Stimulated activated CD4-positive, alpha-beta T cell treated with anti-CD3 and anti-CD28 coated beads, Interleukin-1b, Interleukin-23, amount 100 ng/mL, for 48 hours (primary cell): ENCODE data around the gene NDUFS7.

Source experiments
- DNase-seq: peaks from one replicate; pipeline ENCODE4 v3.0.0-alpha.2; 2020

The NDUFS7 gene

DNA sequence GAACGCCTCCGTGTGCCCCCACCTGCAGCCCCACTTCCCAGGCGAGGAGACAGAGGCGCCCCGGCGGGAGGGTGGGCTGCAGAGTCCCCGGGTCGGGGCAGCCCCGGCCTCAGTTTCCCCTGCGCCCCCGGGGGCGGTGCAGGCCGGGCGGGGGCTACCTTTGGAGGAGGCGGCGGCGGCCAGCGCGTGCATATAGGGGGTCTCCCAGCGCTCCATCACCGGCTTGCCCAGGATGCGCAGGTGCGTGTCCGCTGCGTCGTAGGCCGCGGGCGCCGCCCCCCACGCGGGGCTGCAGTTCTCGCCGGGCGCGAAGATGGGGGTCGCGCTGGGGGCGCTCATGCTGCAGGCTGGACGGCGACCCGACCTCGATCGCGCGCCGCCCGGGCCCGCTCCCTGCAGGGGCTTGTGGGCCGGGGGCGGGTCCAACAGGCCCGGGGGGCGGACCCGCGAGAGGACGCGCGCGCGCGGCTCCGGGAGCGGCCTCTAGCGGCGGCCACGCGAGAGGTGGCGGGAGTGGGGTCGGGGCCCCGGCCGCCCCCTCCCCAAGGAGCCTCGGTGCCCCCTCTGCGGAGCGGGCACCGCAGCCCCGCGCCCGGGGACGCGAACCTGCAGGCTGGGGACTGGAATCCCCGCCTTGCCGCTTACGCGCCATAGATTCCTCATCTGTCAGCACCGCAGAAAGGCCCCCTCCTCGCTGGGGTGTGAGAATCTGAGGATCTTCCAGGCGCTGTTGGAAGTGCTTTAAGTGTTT lies 17.6 kb downstream of the NDUFS7 start, which contains the start of gene GAMT:
GAMT (minus strand) TSS at position 405 of the 751 bp plus-strand sequence; CDS start at position 339, 66 bp downstream.
- DNase-seq: peak; percentile 49

DNA sequence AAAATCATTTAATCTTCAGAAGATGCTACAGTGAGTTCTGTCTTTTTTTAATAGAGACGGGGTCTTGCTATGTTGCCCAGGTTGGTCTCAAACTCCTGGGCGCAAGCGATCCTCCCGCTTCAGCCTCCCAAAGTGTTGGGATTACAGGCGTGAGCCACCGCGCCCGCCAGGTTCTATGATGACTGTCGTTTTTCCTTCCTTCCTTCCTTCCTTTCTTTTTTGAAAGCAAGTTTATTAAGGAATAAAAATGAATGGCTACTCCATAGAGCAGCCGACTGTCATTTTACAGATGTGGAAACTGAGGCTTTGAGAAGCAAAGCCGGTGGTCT lies 18.1 kb downstream of the NDUFS7 start:
- DNase-seq: no peak

DNA sequence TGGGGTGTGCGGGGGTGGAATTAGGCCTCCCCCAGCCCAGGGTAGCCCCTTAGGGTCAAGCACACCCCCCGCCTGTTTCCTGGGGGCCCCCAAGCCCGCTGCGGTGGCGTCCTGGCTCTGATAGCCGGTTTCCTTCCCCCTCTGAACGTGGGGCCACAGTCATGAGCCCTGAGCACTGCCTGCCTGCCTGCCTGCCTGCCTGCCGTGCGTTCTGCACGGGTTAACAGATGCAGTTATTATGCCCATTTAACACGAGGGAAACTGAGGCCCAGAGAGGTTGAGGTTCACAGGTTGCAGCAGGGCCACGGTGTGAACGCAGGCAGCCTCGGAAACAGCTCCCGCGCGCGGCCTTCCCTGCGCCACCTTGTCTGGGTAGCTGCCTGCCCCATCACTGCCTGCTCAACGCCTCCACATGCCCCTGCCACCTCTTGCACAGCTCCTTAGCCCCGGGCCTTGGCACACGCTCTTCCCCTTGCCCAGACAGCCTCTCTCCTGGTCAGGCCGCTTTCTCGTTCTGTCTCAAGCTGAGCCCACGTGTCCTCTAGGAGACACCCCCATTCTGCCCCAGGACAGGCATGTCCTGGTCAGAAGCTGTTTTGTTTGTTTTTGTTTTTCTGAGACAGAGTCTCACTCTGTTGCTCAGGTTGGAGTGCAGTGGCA lies 18.8 kb downstream of the NDUFS7 start:
- no peak for DNase-seq

DNA sequence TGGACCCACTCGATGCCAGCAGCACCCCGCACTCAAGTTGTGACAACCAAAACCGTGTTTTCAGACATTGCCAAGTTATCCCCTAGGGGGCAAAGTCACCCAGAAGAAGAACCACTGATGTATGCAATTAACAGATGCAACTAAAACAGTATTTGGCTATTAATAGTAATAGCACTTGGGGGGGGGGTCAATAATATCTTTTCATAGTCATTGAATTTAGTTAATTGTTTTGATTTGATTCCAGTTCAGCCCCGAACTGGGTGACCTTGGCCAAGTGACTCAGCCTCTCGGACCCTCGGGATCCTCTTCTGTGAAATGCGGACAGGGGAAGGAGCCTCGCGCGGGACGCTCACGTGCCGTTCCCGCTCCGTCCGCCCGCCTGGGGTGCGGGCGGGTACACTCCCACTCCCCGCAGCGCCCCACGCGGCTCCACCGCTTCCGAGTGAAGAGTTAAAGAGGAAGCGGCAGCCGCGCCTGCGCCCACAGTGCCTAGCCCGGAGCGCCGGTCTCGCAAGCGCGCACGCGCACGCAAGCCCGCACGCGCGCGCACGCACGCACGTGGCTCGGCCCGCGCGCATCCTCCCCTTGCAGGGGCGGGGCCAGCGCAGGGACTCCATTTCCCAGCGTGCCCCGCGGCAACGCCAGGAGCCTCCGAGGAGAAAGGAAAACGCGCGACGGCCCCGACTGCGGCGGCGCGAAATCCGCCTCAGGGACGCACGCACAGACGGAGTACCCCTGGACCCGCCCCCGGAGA lies 23.2 kb downstream of the NDUFS7 start:
- peak; percentile 99 for DNase-seq

DNA sequence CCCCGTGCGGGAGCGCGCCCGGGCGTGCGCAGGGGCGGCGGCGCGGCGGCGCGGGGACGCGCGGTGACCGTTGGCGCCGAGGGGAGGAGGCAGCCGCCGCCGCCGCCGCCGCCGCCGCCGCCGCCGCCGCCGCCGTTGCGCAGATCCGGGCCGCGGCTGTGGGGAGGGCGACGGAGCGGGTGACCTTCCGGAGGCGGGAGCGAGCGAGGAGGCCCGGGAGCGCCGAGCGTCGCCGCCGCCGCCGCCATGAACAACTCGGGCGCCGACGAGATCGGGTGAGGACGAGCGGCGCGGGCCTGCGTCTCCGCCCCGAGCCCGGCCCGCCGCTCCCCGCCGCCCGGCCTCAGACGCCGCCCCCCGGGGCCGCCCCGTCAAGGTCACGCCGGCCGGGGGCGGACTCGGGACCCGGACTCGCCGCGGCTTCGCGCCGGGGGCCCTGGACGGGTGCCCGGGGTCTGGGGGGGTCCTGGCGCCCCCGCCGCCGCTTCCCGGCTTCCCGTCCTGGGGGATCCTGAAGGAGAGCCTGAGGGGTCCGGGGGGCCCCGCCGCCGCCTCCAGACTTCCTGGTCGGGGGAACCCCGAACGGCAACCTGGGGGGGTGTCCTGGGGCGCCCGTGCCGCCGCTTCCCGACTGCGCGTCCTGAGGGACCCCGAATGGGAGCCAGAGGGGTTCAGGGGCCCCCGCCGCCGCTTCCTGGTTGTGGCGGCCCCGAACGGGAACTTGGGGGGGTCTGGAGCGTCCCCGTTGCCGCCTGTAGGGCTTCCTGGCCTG lies 24.0 kb downstream of the NDUFS7 start, which contains the start of gene DAZAP1:
DAZAP1 (plus strand) TSS at position 59 of the 772 bp plus-strand sequence; CDS start at position 247, 188 bp downstream.
- peak; percentile 22 for DNase-seq

DNA sequence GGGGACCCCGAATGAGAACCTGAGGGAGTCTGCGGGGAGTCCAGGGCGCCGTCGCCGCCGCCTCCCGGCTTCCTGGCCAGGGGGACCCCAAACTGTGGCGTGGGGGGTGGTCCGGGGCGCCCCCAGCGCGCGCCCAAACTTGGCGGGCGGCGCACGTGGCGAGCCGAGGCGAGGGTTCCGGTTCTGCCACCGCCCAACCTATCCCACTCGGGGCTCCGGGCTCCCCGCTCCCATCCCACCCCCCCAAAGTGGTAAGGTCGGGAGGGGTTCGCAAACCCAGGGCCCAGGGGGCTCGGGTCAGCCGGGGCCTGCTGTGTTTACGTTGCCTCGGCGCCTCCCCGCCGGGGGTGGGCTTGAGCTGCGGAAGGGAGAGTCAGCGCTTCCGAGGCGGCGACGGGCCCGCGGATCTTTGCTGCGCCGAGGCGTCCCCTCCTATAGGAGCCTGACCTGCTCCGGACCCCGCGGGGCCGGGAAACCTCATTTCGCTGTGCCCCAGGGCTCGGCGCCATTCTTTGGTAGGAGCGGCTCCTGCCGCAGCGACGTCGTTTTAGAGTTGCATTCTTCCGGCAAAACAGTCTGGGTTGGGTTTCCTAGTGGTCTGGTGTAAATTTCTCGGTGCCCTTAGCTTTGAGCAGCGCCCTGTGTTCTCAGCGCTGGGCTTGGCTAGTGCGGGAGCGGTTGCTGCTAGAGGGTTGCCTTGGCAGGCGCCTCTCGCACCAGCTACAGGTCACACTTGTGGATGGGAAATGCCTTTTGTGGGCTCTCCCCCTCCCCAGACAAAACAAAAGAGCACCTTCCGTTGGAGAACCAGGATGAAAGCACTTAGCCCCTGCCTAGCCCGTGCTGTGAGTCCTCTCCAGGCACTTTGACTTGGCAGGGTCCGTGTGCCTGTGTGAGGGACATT lies 24.8 kb downstream of the NDUFS7 start:
- DNase-seq: peak; percentile 54

DNA sequence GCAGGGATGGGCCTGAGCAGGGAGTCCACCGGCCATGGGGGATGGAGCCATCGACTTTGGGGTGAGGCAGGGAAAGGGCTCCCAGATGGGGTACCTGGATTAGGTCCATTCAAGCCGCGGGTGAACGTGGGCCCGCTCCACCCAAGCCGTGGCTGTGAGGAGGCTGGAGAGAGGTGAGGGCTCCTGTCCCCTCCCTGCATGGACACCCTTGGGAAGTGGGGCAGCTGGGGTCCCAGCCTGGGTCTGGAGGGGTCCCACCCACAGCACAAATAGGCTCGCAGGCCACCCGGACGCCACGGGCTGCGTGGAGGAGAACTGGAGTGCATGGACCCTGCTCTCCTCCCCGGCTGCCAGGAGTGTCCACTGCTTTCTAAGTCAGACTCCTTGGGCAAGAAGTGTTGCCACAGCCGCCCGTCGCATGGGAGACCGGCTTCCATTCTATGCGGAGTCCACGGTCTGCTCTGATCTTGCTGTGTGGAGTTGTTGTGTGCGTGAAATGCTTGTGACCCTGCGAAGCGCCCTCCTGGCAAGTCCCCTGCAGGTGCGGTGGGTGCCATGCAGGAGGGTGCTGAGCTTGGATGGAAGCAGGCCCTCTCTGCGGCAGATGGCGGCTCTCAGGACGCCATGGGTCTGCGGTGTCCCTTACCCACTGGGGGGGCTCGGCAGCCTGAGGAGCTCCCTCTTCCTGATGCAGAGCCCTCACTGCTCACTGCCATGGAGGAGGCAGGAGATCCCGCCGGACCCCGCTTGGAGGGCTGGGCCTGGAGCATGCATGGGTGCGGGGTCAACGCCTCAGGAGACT lies 25.7 kb downstream of the NDUFS7 start:
- DNase-seq: no peak

DNA sequence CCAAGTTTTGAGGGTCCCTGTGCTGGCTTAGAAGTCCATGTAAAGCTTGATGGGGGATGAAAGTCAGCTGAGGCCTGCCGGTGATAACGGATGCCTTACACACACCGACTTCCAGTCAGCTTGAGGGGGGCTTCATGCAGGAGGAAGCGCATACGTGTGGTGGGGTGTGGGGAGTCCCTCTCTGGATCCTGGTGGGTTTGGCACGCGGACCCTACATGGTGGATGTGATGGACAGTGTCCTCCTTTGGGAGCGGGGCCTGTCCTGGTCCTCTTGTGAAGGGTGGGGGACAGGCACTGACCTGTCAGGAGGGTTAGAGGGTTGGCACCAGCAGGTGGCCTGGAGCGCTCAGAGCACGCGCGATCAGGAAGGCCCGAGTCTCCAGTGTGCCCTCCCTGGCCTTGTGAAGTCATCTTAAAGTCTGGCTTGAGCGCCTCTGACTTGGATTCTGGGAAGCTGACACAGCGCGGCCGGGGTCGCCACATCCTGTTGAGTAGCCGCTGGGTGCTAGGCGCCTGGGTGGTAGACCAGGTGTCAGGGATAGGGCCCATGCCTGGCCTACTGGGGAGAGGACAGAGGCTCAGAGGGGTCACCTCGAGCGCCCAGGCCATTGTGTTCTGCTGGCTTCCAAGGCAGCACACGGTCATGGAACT lies 26.6 kb downstream of the NDUFS7 start:
- peak; percentile 35 for DNase-seq

DNA sequence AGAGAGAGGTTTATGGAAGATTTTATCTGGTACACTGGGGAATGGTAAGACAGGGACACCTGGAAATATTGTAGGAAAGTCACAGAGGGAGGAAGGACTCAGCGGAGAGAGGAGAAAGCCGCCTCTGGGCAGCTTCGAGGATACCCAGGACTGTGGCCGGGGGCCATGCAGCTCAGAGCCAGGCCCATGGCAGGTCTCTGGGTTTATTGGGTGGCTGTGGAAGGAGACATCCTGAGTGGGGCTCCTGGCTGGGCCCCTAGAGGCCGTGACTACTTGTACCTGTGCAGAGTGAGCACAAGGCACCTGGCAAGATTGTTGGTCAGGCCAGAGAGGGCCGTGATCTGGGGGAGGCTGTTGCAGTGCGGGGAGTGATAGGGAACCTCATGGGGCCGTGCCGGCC lies 27.1 kb downstream of the NDUFS7 start:
- no peak for DNase-seq

DNA sequence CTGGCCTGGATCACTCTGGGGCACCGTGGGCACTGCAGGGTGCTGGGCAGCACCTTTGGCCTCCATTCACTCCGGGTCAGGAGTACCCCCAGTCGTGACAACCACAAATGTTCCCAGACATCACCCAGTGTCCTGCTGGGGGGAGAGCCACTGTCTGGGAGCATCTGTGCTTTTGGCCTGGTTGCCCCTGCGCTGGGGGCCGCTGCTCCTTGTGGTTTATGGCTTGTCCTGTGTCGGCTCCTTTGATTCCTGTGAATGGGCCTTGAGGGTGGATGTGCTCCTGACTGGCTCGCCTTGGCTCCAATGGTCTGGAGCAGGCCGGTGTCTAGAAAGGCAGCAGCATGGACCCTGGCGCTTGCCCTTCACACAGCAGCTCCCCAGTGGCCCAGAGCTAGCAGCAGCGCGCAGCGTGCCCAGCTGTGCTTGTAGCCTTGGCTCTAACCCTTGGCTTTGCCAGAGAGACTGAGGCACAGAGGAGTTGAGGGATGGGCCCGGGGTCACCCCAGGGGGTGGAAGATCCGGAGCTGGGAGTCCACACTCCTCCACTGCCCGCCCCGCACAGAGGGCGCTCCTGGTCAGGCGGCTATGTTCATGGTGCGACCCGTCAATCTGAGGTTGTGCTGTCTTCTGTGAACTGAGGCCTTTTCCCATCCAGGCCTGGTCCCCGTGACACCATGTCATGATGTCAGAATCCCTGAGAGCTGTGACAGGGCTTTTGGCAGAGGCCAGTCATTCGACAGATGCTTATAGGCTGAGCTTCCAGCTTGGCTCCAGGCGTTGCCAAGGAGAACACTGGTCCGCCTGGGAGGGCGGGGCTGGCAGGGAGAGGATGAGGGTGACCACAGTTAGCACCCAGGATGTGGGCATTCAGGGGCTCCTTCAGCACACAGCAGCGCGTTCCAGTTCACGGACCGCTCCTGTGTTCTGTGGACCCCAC lies 27.8 kb downstream of the NDUFS7 start:
- no peak for DNase-seq

DNA sequence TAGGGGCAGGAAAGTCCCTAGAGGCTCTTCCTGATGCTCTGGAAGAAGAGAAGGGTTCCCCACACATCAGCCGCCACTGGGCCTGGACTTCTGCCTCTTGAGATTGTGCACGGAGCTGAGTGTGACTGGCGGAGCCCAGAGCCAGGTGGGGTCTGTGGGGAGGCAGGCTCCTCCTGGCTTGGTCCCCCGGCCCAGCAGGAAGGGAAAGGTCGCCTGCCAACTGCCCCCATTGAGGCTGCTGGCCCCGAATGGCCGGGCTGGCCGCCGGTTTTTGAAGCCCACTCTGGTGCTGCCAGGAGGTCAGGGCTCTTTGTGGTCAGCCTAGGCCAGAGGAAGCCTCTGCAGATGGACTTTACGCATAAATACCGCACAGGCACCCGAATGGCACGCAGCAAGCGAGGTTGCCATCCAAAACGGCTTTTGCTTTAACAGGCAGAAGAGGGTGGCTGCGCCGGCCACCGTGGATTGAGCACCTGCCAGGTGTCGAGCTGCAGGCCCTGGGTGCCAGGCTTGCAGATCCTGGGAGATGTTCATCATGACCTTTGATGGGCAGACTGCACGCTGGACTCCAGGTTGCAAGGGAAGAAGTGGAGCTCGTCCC lies 28.7 kb downstream of the NDUFS7 start:
- DNase-seq: no peak

DNA sequence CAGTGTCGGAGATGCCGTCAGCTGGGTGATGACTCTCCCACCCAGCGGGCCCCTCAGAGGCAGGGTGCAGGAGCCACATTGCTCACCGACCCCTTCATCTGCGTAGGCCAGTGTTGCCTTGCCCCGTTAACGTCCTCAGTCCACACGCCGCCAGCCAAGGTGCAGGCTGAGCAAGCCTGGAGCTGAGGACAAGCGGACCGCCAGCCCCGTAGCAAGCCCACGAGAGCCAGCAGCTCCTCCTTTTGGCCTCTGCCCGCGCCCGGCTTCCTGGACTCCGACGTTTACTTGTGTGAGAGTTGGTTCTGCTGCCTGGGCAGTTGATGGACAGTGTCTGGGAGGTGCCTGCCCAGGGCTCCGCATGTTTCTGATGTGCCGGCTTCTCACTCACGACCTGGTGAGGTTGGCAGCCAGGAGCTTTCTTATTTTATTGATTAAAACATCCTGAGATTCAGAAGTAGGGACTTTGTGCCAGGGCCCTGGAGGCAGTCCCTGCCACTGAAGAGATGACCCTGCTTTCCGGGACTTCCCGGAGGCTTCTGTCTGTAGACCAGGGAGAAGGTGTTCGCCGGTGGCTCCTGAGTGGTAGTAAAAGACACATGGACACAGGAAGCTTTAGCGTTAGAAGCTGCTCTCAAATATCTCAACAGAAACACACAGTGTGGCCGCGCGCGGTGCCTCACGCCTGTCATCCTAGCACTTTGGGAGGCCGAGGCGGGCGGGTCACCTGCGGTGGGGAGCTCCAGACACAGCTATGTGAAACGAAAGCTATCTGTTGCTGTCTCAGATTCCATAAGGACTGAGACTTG lies 29.5 kb downstream of the NDUFS7 start:
- DNase-seq: no peak

DNA sequence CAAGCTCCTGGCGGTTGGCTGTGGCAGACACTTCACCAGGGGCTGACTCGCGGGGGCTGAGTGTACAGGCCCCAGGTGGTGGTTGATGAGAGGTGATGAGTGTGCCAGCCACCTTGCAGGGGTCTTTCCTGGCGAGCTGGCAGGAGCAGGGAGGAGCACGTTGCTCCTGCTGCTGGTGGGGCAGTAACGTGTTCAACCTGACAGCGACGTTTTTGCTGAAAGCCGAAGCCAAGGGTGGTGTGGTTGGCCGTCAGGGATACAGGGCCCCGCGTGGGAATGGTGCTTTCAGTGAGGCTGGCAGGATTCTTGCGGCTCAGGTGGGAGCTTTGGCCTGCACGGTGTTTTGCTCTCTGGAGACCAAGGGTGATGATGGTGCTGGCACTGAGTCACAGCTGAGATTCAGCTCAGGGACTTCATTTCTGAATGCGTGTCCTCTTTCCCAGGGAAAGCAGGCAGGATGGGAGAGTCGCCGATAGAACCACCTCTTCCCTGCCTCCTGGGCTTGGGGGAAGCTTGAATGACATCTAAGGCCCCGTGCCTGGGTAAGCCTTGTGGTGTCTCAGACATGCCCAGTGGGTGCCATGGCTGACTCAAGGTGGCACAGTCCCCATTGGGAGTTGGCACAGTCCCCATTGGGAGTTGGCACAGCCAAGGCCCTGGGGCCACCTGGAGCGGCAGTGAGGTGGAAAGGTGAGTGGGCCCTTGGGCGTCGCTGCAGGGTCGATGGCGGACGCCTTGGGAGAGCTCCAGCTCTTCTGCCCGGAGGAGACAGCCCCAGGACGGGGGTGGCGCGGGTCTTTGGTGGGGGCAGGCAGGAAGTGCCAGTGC lies 32.5 kb downstream of the NDUFS7 start:
- DNase-seq: no peak

DNA sequence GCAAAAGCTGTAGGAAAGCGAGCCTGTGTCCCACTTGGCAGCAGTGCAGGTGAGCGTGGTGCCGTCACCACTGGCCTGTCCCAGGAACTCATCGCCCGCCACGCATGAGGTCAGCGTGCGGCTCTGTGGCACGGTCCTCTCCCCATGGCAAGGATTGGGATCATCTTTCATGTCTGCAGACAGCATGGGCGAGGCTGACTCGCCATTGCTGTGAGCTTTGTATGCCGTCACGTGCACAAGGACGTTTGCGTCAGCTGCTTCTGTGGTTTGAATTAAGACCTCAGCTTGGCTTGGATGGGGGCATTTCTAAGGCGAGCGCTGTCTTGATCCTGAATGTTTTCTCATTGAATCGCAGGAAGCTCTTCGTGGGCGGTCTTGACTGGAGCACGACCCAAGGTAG lies 33.4 kb downstream of the NDUFS7 start:
- no peak for DNase-seq

DNA sequence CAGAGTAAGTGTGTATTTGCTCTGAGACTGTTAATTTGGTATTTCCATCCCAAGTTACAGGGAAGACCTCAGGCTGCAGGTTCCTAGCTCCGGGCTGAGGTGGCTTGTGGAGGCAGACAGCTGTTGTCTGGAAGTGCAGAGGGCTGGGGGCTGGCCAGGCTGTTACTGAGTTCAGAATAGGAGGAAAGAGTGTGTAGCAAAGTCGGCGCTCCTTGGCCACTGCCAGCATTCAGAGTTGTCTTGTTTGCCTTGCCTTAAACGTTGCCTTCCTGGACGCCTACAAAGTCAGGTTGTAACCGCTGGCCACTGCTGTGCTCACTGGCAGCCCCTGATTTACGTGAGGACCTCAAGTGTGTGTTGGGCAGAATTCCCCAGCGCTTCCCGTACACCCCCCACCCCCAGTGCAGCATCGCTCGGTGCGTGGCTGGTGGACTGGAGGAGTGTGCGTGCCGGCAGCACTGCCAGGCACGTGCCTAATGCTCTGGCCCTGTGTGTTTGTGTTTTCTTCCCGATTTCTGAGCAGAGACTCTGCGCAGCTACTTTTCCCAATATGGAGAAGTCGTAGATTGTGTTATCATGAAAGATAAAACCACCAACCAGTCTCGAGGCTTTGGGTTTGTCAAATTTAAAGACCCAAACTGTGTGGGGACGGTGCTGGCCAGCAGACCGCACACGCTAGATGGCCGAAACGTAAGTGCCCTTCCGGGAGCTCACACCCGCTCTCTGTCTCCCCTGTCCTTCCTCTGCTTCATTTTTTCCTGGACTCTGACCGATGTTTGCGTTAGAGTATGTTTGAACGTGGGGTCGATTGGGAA lies 34.2 kb downstream of the NDUFS7 start:
- DNase-seq: no peak

DNA sequence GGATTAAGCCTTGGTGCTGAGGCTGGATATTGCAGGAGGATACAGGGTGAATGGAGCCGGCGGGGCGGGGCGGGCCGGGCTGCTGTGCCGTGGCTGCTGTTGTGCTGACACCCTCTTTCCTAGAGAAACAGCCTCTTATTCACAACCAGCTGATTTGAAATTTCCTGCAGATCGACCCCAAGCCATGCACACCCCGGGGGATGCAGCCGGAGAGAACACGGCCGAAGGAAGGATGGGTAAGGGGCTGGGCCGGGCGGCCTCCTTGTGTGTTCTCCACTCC lies 34.7 kb downstream of the NDUFS7 start:
- no peak for DNase-seq
